ENCODE data around the gene UPP2. TPM values are rescaled to one million over a fixed set of nuclear protein-coding genes. Genes with fewer than 3 reads are reported as not detected.
A peak's percentile ranks its signal among the peaks of the same experiment; 100 is the strongest.

Gene UPP2
- total and polyA plus RNA-seq, 10 donors = 0.02 TPM; not detected in 9

- WGBS, 5 donors = 41 to 78% (median 58%) methylated on average over 4 of the region's 4 CpGs
- no peak for DNase-seq
- TF ChIP-seq POLR2A (IDR thresholded peaks at IDR 0.05) = no peak
- TF ChIP-seq, protein P1, sequence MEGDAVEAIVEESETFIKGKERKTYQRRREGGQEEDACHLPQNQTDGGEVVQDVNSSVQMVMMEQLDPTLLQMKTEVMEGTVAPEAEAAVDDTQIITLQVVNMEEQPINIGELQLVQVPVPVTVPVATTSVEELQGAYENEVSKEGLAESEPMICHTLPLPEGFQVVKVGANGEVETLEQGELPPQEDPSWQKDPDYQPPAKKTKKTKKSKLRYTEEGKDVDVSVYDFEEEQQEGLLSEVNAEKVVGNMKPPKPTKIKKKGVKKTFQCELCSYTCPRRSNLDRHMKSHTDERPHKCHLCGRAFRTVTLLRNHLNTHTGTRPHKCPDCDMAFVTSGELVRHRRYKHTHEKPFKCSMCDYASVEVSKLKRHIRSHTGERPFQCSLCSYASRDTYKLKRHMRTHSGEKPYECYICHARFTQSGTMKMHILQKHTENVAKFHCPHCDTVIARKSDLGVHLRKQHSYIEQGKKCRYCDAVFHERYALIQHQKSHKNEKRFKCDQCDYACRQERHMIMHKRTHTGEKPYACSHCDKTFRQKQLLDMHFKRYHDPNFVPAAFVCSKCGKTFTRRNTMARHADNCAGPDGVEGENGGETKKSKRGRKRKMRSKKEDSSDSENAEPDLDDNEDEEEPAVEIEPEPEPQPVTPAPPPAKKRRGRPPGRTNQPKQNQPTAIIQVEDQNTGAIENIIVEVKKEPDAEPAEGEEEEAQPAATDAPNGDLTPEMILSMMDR (IDR thresholded peaks at IDR 0.05 in 8 of 11, conservative IDR thresholded peaks at IDR 0.05 in 3 of 11) = no peak
- no peak for TF ChIP-seq POLR2AphosphoS5 (IDR thresholded peaks at IDR 0.05)
- H3K27ac ChIP-seq = peak overlapping the region in 6 of 8 donors; percentile 67 to 88 (median 84)
- intact Hi-C loops (cut with DNase I; ENCODE audit: low total_unique reads) = no loop called here
- no peaks in the 10 kb centered on the region for H3K27me3 ChIP-seq (replicated peaks in 1 of 7)
- no peaks in the 10 kb centered on the region for H3K36me3 ChIP-seq
- H3K4me1 ChIP-seq = peaks cover 0 to 4% (median 0%) of the 10 kb centered on the region in 6 donors
- H3K4me3 ChIP-seq = peak overlapping the region in 1 of 8 donors; percentile 46
- H3K9me3 ChIP-seq = peaks cover 0 to 3% (median 0%) of the 10 kb centered on the region in 8 donors
Measured at GRCh38 chr2:158113741-158114295, 12.1 kb downstream of the UPP2 start.

GRCh38 chr2:158114516-158114915 lies 12.8 kb downstream of the UPP2 start:
- peaks cover 0 to 4% (median 0%) of the 10 kb centered on the region in 6 donors for H3K4me1 ChIP-seq
- H3K36me3 ChIP-seq = no peaks in the 10 kb centered on the region
- H3K9me3 ChIP-seq = peaks cover 0 to 3% (median 0%) of the 10 kb centered on the region in 8 donors
- WGBS, 5 donors = 31 to 68% (median 52%) methylated on average over 2 of the region's 2 CpGs
- peak overlapping the region in 6 of 8 donors; percentile 67 to 88 (median 84) for H3K27ac ChIP-seq
- H3K27me3 ChIP-seq (replicated peaks in 1 of 7) = no peaks in the 10 kb centered on the region
- TF ChIP-seq POLR2A (IDR thresholded peaks at IDR 0.05) (no peak), POLR2AphosphoS5 (IDR thresholded peaks at IDR 0.05) (no peak)
- TF ChIP-seq, protein P1 (IDR thresholded peaks at IDR 0.05 in 8 of 11, conservative IDR thresholded peaks at IDR 0.05 in 3 of 11) = no peak
- no peak for DNase-seq
- intact Hi-C loops (cut with DNase I; ENCODE audit: low total_unique reads) = no loop called here
- H3K4me3 ChIP-seq = peak overlapping the region in 1 of 8 donors; percentile 46

DNA sequence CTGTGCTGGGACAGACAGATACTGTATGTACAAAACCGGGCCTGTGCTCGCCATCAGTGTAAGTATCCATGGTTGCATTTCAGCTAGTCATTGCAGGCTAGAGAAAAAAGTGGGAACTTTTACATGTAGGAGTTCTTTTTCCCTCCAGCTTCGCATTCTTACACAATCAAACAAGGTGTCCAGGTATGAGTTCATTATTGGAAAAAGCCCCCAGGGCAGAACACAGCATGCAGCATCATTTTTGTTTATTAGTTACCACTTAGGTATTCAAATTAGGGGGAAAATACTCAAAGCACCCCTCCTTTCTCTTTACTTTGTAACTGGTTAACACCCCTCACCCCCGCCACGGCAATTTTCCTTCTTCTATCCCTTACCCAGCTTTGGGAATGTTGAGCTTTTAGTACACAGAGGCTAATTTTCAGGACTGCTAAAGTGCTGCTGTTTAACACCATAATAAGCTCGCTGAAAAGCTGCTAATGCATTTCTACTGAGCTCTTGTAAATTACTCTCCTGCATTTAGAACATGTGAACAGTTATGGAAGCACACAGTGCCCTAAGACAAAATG lies 13.6 kb downstream of the UPP2 start:
- H3K4me1 ChIP-seq = peaks cover 0 to 4% (median 0%) of the 10 kb centered on the region in 6 donors
- TF ChIP-seq POLR2AphosphoS5 (IDR thresholded peaks at IDR 0.05) (no peak), POLR2A (IDR thresholded peaks at IDR 0.05) (no peak)
- TF ChIP-seq, protein P1 (IDR thresholded peaks at IDR 0.05 in 8 of 11, conservative IDR thresholded peaks at IDR 0.05 in 3 of 11) = no peak
- H3K9me3 ChIP-seq = peaks cover 0 to under 1% (median 0%) of the 10 kb centered on the region in 8 donors
- H3K36me3 ChIP-seq = no peaks in the 10 kb centered on the region
- DNase-seq = no peak
- no peaks in the 10 kb centered on the region for H3K27me3 ChIP-seq (replicated peaks in 1 of 7)
- H3K27ac ChIP-seq = peak overlapping the region in 6 of 8 donors; percentile 49 to 88 (median 84)
- peak overlapping the region in 1 of 8 donors; percentile 46 for H3K4me3 ChIP-seq
- 68 to 88% (median 78%) methylated on average over 6 of the region's 6 CpGs for WGBS, 5 donors
- intact Hi-C loops (cut with DNase I; ENCODE audit: low total_unique reads) = no loop called here

- no peaks in the 10 kb centered on the region for H3K9me3 ChIP-seq
- peak overlapping the region in 6 of 8 donors; percentile 11 to 88 (median 74) for H3K27ac ChIP-seq
- no peaks in the 10 kb centered on the region for H3K27me3 ChIP-seq (replicated peaks in 1 of 7)
- H3K4me3 ChIP-seq = no peak overlapping the region
- H3K36me3 ChIP-seq = no peaks in the 10 kb centered on the region
- TF ChIP-seq, protein P1 (IDR thresholded peaks at IDR 0.05 in 8 of 11, conservative IDR thresholded peaks at IDR 0.05 in 3 of 11) = no peak
- TF ChIP-seq POLR2A (IDR thresholded peaks at IDR 0.05) (no peak), POLR2AphosphoS5 (IDR thresholded peaks at IDR 0.05) (no peak)
- peaks cover 0 to 4% (median 0%) of the 10 kb centered on the region in 6 donors for H3K4me1 ChIP-seq
- intact Hi-C loops (cut with DNase I; ENCODE audit: low total_unique reads) = no loop called here
- 70 to 90% (median 72%) methylated on average over 3 of the region's 3 CpGs for WGBS, 5 donors
- no peak for DNase-seq
Measured at GRCh38 chr2:158116936-158117335, 15.3 kb downstream of the UPP2 start.

Measured in spleen (tissue), 11 donors.